GM21515 (cell line): ENCODE data around the gene ETDA.
A peak's percentile ranks its signal among the peaks of the same experiment; 100 is the strongest.
"Not testable (repeated sequence)": the region's sequence is repeated elsewhere in the genome, so short reads cannot be mapped to it uniquely, and the experiment has no call there.

ENCODE experiments used
- ATAC-seq: cut with Tn5 transposase; IDR thresholded peaks from one replicate; pipeline ENCODE4 v1.9.1; 2021; ENCODE audit not compliant: unreplicated experiment

ETDA gene

DNA sequence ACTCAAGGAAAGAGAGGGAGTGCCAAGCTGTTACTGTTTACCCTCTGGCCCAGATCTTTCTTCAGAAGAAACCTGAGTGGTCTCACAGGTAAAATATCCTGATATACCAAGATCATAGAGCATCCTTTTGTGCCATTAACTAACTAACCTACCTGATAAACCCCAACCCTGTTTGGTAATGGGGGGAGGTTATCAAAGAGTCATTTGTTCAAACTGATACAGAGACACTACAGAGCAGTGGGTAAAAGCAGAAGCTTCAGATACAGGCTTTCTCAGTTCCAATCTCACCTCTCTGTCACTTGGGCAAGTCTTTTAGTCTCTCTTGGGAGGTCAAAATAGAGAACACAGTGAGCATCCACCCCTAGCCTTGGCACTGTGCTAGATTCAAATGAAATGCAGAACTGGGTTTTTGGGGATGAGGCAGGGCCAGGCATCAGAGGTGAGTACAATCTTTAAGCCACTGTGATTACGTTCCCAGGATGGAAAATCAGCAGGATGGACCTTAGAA is at the start of gene ETDA:
TSS of gene ETDA (plus strand) at position 51 of the 508 bp plus-strand sequence. CDS start 1,216 bp downstream, outside the sequence.
- ATAC-seq = not testable (repeated sequence)

DNA sequence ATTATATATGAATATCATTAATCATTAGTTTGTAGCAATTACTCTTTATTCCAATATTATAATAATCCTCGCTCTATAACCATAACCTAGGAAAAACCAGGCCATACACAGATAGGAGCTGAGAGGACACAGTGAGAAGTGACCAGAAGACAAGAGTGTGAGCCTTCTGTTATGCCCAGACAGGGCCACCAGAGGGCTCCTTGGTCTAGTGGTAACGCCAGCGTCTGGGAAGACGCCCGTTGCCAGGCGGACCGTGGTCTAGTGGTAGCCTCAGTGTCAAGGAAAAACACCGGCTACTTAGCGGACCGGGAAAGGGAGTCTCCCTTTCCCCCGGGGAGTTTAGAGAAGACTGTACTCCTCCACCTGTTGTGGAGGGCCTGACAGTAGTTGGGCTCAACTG is 45.4 kb upstream of the ETDA start:
- ATAC-seq = not testable (repeated sequence)

DNA sequence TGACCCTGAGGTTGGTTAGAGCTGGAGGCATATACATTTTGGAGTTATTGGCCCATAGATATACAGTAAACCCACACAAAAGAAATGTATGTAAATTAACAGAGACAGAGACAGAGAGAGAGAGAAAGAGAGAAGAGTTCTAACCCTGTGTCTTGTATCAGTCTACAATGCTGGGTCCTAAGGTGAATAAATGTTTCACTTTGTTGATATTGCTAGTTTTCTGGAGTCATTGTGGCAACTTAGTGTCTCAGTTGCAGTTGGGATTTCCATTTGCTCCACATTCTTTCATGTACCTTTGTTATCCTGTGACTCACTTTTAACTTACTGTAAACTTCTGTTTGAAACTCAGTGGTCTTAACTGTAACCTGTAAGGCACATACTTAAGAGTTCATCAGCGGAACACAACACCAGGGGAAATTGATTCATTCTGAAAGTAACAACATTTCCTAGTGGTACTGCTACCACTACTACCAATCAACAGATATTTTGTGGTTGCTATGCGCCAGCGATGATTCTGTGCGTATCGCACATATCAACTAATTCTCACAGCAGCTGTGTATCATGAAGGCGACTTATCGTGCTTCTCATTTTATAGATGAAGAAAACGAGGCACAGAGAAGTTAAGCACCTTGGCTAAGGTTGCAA is 38.5 kb upstream of the ETDA start:
- no peak for ATAC-seq

DNA sequence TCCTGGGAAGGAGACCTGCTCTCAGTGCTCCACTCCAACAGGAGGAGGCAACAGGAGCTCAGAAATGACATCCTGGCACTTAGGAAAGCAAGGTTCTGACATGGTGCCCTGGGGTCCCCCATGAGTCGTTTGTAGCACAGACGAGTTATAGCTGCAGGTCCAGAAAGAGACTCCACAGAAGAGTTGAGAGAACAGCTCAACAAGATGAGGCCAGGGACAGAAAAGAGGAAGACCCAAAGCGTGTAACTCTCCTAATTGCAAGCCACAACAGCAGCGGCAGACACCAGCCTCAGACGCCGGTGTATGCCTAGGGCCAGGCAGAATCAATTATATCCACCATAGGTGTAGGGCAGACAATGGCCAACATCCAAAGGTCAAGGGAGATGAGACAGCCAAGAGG is 5.9 kb upstream of the ETDA start:
- ATAC-seq = not testable (repeated sequence)

DNA sequence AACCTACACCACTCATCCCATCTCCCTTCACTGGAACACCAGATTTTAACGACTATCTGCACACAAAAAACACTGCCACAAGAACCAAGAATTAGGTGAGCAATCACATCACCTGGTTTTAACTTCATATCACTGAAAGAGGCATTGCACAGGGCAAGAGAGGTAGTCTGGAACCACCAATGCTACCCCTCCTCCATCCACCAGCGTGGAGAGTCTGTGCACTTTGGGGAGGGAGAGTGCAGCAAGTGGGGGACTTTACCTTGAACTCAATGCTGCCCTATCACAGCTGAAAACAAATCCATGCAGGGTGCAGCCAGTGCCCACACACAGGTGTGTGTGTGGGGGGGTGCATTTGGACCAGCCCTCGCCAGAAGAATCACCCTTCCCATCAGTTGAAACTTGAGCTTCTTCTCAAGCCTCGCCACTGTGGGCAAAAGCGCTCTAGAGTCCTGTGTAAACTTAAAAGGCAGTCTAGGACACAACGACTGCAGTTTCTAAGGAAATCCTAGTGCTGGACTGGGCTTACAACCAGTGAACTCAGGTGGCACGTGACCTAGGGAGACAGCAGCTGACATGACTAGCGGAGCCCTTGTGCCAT is 4.3 kb downstream of the ETDA start:
- not testable (repeated sequence) for ATAC-seq

DNA sequence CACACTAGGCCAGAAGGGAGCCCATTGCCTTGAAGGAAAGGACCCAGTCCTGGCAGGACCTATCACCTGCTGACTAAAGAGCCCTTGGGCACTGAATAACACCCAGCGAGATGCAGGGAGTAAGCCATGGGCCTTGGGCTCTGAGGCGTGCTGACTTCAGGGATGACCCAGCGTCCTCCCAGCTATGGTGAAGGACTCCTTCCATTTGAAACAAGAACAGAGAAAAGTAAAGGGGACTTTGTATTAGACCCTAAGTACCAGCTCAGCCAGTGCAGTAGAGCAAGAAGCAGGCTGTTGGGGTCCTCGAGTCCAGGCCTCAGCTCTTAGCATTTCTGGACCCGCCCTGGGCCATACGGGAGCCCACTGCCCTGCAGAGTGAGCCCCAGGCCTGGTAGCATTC is 5.1 kb downstream of the ETDA start:
- ATAC-seq = no peak

DNA sequence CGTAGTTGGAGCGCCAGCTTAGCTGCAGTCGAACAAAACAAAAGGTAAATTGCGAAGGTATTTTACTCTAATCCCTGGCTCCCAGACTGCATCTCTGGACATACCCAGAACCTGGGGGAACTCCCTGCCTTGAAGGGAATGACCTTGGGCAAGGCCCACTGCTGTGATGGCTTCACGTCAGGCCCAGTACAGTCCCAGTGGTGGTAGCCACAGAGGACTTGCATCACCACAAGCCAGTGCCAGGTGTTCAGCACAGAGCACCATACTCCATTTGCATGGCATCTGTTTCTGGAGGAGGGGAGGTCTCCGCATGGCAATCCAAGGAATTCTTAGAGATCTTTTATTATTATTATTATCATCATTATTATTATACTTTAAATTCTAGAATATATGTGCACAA is 5.6 kb downstream of the ETDA start:
- no peak for ATAC-seq

DNA sequence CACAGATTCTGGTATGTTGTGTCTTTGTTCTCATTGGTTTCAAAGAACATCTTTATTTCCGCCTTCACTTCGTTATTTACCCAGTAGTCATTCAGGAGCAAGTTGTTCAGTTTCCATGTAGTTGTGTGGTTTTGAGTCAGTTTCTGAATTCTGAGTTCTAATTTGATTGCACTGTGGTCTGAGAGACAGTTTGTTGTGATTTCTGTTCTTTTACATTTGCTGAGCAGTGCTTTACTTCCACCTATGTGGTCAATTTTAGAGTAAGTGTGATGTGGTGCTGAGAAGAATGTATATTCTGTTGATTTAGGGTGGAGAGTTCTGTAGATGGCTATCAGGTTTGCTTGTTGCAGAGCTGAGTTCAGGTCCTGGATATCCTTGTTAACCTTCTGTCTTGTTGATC is 9.1 kb downstream of the ETDA start:
- ATAC-seq = not testable (repeated sequence)

DNA sequence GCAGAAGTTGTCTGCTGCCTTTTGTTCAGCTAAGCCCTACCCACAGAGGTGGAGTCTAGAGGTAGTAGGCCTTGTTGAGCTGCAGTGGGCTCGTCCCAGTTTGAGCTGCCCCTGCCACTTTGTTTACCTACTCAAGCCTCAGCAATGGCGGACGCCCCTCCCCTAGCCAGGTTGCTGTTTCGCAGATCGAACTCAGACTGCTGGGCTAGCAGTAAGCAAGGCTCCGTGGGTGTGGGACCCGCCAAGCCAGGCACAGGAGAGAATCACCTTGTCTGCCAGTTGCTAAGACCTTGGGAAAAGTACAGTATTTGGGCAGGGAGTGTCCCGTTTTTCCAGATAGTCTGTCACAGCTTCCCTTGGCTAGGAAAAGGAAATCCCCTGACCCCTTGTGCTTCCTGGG is 11.5 kb downstream of the ETDA start:
- ATAC-seq = not testable (repeated sequence)

DNA sequence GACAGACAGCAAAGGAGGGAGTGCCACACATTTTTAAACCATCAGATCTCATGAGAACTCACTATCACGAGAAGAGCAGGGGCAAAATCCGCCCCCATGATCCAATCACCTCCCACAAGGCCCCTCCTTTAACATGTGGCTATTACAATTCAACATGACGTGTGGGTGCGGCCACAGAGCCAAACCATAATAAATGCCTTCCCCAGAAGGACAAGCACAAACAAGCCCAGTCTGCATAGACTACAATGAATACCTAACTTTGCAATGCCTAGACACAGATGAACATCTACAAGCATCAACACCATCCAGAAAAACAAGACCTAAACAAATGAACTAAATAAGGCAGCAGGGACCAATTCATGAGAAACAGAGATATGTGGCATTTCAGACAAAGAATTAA is 12.3 kb downstream of the ETDA start:
- no peak for ATAC-seq

DNA sequence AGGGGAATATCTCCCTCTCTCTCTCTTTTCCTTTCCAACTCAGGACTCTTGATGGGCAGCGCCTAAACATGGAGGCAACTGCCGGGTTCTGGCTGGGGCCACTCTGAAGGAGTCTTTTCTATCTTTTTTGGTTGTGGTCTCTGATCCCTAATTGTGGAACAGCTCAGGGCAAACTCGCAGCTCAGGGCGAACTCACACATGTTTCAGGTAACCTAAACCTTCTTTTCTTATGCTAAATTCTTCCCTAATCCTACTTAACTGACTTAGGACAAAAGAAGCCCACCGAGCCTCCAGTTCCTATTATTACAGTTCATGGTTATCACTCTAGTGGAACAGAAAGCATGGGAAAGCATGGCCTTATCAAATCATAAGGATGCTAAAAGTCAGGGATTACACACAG is 21.3 kb downstream of the ETDA start:
- ATAC-seq = no peak

DNA sequence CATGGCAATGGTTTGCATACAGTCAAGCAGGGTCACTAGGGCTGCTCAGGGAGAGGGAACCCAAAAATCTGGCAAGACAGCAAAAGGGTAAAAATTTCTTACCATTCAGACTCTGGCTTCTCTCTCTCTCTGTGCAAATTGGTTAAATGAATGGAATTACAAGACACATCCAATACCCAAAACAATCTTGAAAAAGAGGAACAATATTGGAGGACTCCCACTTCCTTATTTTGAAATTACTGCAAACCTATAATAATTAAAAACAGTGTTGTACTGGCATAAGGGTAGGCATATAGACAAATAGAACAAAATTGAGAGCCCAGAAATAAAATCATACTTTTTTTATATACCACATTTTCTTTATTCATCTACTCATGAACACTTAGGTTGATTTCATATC is 24.1 kb downstream of the ETDA start:
- ATAC-seq = no peak

DNA sequence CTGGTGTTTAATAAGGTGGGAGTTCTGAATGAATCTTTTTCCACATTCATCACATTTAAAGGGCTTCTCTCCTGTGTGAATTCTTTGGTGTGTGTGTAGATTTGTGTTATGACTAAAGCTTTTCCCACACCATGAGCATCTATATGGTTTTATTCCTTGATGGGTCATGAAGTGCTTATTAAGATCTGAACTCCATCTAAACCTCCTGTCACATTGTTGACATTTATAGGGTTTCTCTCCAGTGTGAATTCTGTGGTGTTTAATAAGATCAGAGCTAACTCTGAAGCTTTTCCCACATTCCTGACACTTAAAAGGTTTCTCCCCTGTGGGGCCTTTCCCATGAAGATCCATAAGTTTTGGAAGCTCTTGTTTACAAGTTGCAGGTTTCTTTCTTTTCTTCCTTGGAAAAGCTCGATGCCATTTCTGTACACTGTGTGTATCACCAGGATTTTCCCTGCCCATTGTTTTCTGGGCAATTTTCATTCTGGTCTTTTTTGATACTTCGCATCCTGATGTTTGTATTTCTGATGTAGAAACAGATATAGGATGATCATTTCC is 35.5 kb downstream of the ETDA start:
- ATAC-seq = no peak

DNA sequence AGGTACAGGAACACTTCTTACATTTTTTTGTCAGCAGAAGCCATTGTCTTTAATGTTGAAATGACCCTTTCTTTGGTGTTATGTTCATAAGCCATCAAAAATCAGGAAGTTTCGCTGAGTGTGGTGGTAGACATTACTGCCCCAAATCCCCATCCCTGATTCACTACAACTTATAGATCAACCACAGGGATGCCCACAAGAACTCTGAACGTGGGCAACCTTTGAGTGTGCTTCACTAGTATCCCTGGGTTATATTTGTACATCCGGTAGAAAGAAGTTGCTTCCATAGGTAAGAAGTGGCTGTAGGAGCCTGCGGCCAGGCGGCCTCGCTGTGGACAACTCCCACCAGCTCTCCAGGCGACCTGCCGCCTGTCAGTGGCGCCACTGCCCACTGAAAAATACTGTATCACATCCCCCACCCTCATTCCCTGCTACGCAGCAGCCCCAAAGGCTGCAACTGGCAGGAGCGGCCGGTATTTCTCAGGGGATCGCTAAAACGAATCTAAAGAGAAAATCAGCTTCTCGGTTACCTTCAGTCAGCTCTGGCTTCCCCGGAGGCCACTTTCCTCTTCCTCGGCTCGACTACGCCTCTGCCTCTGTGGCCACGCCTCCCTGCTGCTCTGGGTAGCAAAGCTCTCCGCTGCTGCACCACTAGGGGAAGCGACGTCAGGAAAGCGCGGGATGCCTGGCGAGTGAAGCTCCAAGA is 43.5 kb downstream of the ETDA start:
- peak; percentile 99 for ATAC-seq

DNA sequence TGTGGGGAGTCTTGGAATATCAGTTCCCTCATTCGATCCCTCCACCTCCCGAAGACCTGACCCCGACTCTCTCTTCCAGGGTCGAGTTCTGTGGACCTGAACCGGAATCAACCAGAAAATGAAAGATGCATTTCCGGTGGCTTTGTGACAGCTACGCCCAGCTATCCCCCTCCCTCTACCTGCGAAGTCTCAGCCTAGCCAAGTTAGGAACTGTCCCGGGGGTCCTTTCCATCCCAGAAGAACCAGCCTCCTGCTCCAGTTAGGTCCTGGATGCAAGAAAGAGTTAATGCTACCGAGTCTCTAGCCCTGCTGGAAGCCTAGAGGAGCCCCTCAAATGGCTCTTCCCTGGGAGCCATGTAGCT is 44.1 kb downstream of the ETDA start:
- ATAC-seq = peak; percentile 66

DNA sequence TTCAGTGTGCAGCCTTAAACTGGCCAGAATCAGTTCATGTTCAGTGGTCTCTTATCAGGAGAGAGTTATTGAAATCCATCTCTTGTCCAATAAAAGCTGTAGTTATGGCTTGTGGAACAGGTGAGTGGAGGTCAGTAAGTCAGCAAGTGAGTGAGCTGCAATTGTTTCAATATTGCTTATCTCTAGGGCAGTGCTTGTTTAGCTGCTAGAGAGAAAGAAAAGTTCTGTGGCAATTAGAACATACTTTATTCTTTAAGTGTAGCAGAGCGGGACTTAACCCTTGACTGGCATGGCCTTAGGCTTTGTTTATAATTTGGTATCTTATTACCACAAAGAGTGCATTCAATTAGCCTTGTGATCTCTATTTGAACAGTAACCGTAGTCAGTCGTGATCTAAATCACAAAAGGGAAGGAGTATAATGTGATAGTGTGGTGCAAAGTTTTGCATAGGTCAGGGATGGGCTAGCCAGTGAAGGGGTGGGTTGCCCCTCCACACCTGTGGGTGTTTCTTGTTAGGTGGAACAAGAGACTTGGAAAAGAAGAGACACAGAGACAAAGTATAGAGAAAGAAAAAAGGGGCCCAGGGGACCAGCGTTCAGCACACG is 50.5 kb downstream of the ETDA start:
- ATAC-seq = no peak
